Breast epithelium (tissue), 3 donors: ENCODE data around the gene PLEKHB1.

Experiments
- POLR2AphosphoS5 ChIP-seq, 3 donors: sonication (generic); formaldehyde crosslinking; IDR thresholded peaks; one replicate each; pipeline ENCODE4 v1.6.1; 2017; ENCODE audit warnings: antibody characterized with exemption in 3 of 3
- TF ChIP-seq, protein P1 (sequence below), 3 donors: fragments of 450-650 bp; IDR thresholded peaks; one replicate each; pipeline ENCODE4 v1.5.1; 2016 to 2017; ENCODE audit warnings: antibody characterized with exemption in 3 of 3, mild to moderate bottlenecking in 3 of 3, moderate library complexity in 3 of 3

DNA sequence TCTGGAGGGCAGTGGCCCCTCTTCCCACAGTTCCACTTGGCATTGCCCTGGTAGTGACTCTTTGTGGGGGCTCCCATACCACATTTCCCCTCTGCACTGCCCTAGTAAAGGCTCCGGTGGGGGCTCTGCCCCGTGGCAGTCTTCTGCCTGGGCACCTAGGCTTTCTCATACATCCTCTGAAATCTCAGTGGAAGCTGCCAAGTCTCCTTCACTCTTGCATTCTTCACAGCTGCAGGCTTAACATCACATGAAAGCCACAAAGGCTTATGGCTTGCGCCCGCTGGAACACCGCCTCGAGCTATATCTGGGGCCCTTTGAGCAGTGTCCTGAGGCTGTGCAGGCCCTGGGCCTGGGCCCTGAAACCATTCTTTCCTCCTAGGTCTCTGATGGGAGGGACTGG, 25.3 kb downstream of the PLEKHB1 start:
- TF ChIP-seq, protein P1, sequence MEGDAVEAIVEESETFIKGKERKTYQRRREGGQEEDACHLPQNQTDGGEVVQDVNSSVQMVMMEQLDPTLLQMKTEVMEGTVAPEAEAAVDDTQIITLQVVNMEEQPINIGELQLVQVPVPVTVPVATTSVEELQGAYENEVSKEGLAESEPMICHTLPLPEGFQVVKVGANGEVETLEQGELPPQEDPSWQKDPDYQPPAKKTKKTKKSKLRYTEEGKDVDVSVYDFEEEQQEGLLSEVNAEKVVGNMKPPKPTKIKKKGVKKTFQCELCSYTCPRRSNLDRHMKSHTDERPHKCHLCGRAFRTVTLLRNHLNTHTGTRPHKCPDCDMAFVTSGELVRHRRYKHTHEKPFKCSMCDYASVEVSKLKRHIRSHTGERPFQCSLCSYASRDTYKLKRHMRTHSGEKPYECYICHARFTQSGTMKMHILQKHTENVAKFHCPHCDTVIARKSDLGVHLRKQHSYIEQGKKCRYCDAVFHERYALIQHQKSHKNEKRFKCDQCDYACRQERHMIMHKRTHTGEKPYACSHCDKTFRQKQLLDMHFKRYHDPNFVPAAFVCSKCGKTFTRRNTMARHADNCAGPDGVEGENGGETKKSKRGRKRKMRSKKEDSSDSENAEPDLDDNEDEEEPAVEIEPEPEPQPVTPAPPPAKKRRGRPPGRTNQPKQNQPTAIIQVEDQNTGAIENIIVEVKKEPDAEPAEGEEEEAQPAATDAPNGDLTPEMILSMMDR (IDR thresholded peaks at IDR 0.05) = no peak
- TF ChIP-seq POLR2AphosphoS5 (IDR thresholded peaks at IDR 0.05) = no peak
